Adrenal gland (tissue), 12 donors: Measurements from ENCODE around the gene ATP8A2. TPM values are rescaled to one million over a fixed set of nuclear protein-coding genes. Genes with fewer than 3 reads are reported as not detected.
"Not testable (repeated sequence)": the region's sequence is repeated elsewhere in the genome, so short reads cannot be mapped to it uniquely, and the experiment has no call there.

ENCODE experiments used
- DNase-seq, 7 donors: peaks; one replicate each; pipeline ENCODE4 v3.0.0-alpha.2; 2019 to 2020
- H3K27ac ChIP-seq, 5 donors: fragments of 200-600 bp; sonication (generic) in 4 of 5; 1 replicate in 3 of 5; 2 replicates in 2 of 5; pipeline versions ENCODE4 v1.5.1 to v1.8.0; 2016 to 2020; ENCODE audit warnings: mild to moderate bottlenecking in 1 of 5
- H3K27me3 ChIP-seq: fragments of 200-600 bp; 2 replicates; pipeline ENCODE4 v1.8.0; 2021
- H3K36me3 ChIP-seq, 2 donors: fragments of 200-600 bp; replicated peaks in 1 of 2; 1 replicate in 1 of 2; 2 replicates in 1 of 2; pipeline versions ENCODE4 v1.5.1 to v1.8.0; 2018 to 2022
- H3K4me1 ChIP-seq, 2 donors: fragments of 200-600 bp; replicated peaks in 1 of 2; 1 replicate in 1 of 2; 2 replicates in 1 of 2; pipeline versions ENCODE4 v1.5.1 to v1.8.0; 2018 to 2021
- H3K4me3 ChIP-seq, 4 donors: fragments of 200-600 bp; sonication (generic) in 3 of 4; one replicate each; pipeline ENCODE4 v1.5.1; 2016 to 2018
- H3K9me3 ChIP-seq, 3 donors: fragments of 200-600 bp; sonication (generic) in 1 of 3; replicated peaks in 1 of 3; 1 replicate in 2 of 3; 2 replicates in 1 of 3; pipeline versions ENCODE4 v1.5.1 to v1.8.0; 2016 to 2021
- POLR2A ChIP-seq, 2 donors: fragments of 450-650 bp; IDR thresholded peaks; one replicate each; pipeline ENCODE4 v1.6.1; 2017; ENCODE audit warnings: antibody characterized with exemption in 2 of 2, mild to moderate bottlenecking in 2 of 2, moderate library complexity in 1 of 2
- WGBS, 4 donors: extraction: QIAGEN DNeasy Blood & Tissue Kit in 2 of 4; methylation state at CpG; one replicate each; pipeline versions ENCODE4 v1.1.5 to v1.1.7; 2013 to 2017; 5-methylcytosine and 5-hydroxymethylcytosine counted together
- intact Hi-C, 2 donors: fragments of 100-400 bp; cut with DNase I; formaldehyde crosslinking; loops; one replicate each; pipeline versions ENCODE4 v1.14.1 to v1.15.0; 2022 to 2023
- polyA plus RNA-seq, 3 donors: library from polyadenylated mRNA; stranded (reverse); fragments of 200-250 nt in 2 of 3; fragments of 350-450 nt in 1 of 3; fragmentation: Illumina TruSeq in 1 of 3; extraction: RNeasy Lipid Tissue Mini Kit (QIAGEN cat#74804) in 1 of 3; gene quantifications; one replicate each; pipeline ENCODE4 v1.2.3, GENCODE V29; 2013 to 2014
- total RNA-seq, 9 donors: library from RNA; depleted of rRNA in 4 of 9; stranded (reverse); fragments of >200 nt in 4 of 9; fragments of 120-200 nt in 1 of 9; fragmentation: NEBNext Ultra II Directional in 1 of 9; extraction: Animal tissue kit (Norgen Biotek cat#: 25700) in 1 of 9; gene quantifications; one replicate each; pipeline versions ENCODE4 v1.1.0 to v1.2.4, GENCODE V29; 2013 to 2023
- TF ChIP-seq, protein P1 (sequence below), 6 experiments: fragments of 450-650 bp in 4 of 6; fragments of 200-600 bp in 2 of 6; sonication (generic) in 1 of 6; IDR thresholded peaks; 1 replicate in 5 of 6; 2 replicates in 1 of 6; pipeline versions ENCODE4 v1.5.1 to v1.8.0; 2016 to 2021; ENCODE audit warnings: antibody characterized with exemption in 6 of 6, mild to moderate bottlenecking in 2 of 6, moderate library complexity in 1 of 6
- donor health status: healthy with polysubstance abuse.
- donor health status: Bipolar disorder and iron deficiency.
- donor health status: DM: yes; HTN: yes; CAD: no.
- donor health status: DM: no; HTN: no; CAD: no.
- donor health status: DM: no; HTN: no; CAD: no.
- donor health status: DM: yes; HTN: yes; CAD: no.

ATP8A2 gene
- total and polyA plus RNA-seq, 12 donors: 0.77 to 14.0 (median 4.3) TPM

DNA sequence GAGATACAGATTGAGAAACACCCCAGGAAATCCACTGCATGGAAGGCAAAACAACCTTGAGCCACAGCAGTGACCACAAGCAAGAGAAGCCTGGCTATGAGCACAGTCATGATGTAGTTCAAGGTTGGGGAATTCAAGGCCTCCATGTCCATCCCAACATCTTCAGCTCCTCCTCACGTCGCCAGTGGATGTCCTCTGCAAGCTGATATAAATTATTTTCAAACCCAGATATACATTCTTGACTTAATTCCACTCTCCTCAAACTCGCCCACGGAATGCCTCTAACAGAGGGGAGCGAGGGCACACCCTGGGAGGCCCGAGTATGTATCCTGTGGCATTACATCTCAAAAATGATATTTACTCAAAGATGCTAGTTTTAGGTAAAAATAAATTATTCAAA, 574.5 kb downstream of the ATP8A2 start:
- Histone ChIP-seq H3K27me3 (no peaks in the 10 kb centered on the region), H3K9me3 (no peaks in the 10 kb centered on the region), H3K36me3 (no peaks in the 10 kb centered on the region), H3K4me3 (no peak overlapping the region), H3K4me1 (no peaks in the 10 kb centered on the region), H3K27ac (no peak overlapping the region)
- intact Hi-C loops: no loop called here
- DNase-seq: no peak
- 63 to 81% (median 79%) methylated on average over 6 of the region's 6 CpGs for WGBS, 4 donors
- TF ChIP-seq, protein P1, sequence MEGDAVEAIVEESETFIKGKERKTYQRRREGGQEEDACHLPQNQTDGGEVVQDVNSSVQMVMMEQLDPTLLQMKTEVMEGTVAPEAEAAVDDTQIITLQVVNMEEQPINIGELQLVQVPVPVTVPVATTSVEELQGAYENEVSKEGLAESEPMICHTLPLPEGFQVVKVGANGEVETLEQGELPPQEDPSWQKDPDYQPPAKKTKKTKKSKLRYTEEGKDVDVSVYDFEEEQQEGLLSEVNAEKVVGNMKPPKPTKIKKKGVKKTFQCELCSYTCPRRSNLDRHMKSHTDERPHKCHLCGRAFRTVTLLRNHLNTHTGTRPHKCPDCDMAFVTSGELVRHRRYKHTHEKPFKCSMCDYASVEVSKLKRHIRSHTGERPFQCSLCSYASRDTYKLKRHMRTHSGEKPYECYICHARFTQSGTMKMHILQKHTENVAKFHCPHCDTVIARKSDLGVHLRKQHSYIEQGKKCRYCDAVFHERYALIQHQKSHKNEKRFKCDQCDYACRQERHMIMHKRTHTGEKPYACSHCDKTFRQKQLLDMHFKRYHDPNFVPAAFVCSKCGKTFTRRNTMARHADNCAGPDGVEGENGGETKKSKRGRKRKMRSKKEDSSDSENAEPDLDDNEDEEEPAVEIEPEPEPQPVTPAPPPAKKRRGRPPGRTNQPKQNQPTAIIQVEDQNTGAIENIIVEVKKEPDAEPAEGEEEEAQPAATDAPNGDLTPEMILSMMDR (IDR thresholded peaks at IDR 0.05): no peak
- no peak for TF ChIP-seq POLR2A (IDR thresholded peaks at IDR 0.05)

DNA sequence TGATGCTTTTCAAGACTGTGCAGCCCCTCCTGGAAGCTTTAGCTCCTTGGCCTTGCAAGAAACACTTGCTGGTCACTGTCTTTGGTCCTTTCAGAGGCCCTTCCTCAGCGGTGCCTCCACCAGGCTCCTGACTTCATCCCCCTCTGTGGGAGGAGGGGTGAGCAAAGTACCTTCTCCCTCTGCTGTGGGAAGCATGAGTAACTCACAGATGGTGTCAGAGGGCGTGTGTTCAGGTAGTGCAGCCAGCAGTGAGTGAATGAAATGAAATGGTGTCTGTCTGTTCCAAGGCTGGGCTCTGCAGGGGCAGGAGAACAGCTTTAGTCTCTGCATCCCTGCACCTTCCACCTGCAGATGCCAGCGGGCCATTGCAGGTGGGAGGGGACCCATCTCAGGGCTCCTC, 577.1 kb downstream of the ATP8A2 start:
- H3K9me3 ChIP-seq: no peaks in the 10 kb centered on the region
- H3K27me3 ChIP-seq: no peaks in the 10 kb centered on the region
- H3K36me3 ChIP-seq: no peaks in the 10 kb centered on the region
- H3K4me3 ChIP-seq: no peak overlapping the region
- H3K27ac ChIP-seq: no peak overlapping the region
- intact Hi-C loops: no loop called here
- no peak for TF ChIP-seq POLR2A (IDR thresholded peaks at IDR 0.05)
- TF ChIP-seq, protein P1 (IDR thresholded peaks at IDR 0.05): no peak
- WGBS, 4 donors: 77 to 100% (median 82%) methylated on average over 1 to 3 of the region's 3 CpGs
- peak in 1 of 7 donors; percentile 18 for DNase-seq
- H3K4me1 ChIP-seq: no peaks in the 10 kb centered on the region

DNA sequence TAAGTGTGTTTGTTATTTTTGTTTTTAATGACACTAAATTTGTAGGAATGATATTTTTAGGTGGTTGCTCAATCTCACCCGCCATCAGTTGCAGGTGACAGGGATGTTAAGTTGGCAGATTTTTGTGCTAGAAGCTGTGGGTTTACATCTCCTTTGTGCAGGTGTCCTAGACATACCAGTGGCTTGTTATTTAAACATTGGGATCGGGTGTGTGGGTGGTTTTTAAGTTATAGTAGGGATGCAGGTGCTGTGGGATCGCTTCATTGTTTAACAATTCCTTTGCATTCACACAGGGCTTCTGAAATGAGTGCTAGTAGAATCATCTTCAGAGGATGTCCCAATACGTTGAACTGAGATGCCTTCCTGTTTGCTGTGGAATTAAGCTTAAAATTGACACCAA, 580.1 kb downstream of the ATP8A2 start:
- 67 to 85% (median 77%) methylated on average over 4 of the region's 4 CpGs for WGBS, 4 donors
- H3K4me3 ChIP-seq: no peak overlapping the region
- TF ChIP-seq, protein P1 (IDR thresholded peaks at IDR 0.05): no peak
- TF ChIP-seq POLR2A (IDR thresholded peaks at IDR 0.05): no peak
- peak in 1 of 7 donors; percentile 15 for DNase-seq
- H3K9me3 ChIP-seq: no peaks in the 10 kb centered on the region
- no peaks in the 10 kb centered on the region for H3K4me1 ChIP-seq
- no peak overlapping the region for H3K27ac ChIP-seq
- no peaks in the 10 kb centered on the region for H3K36me3 ChIP-seq
- no peaks in the 10 kb centered on the region for H3K27me3 ChIP-seq
- intact Hi-C loops: no loop called here

DNA sequence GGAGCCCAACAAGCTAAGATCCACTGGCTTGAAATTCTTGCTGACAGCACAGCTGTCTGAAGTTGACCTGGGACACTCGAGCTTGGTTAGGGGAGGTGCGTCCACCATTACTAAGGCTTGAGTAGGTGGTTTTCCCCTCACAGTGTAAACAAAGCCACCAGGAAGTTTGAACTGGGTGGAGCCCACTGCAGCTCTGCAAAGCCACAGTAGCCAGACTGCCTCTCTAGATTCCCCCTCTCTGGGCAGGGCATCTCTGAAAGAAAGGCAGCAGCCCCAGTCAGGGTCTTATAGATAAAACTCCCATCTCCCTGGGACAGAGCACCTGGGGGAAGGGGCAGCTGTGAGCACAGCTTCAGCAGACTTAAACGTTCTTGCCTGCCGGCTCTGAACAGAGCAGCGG, 582.3 kb downstream of the ATP8A2 start:
- H3K4me1 ChIP-seq, DNase-seq, intact Hi-C loops, H3K9me3 ChIP-seq, H3K27me3 ChIP-seq, H3K27ac ChIP-seq, H3K36me3 ChIP-seq, H3K4me3 ChIP-seq: not testable (repeated sequence)
- 51 to 80% (median 65%) methylated on average over 2 to 5 of the region's 5 CpGs for WGBS, 4 donors

DNA sequence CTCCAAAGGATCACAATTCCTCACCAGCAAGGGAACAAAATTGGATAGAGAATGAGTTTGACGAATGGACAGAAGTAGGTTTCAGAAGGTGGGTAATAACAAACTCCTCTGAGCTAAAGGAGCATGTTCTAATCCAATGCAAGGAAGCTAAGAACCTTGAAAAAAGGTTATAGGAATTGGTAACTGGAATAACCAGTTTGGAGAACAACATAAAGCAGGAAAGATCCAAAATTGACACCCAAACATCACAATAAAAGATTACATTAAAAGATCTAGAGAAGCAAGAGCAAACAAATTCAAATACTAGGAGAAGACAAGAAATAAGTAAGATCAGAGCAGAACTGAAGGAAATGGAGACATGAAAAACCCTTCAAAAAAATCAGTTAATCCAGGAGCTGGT, 583.2 kb downstream of the ATP8A2 start:
- H3K36me3 ChIP-seq, DNase-seq, H3K27ac ChIP-seq, H3K9me3 ChIP-seq, H3K27me3 ChIP-seq, intact Hi-C loops, H3K4me1 ChIP-seq, H3K4me3 ChIP-seq: not testable (repeated sequence)
- 80 to 90% (median 86%) methylated on average over 1 of the region's 1 CpG for WGBS, 4 donors
